Lung (tissue), 12 donors: Measurements from ENCODE around the gene PTPRD. TPM values are rescaled to one million over a fixed set of nuclear protein-coding genes. Genes with fewer than 3 reads are reported as not detected.

Source experiments
- ATAC-seq: fragments of 200-7000 bp; cut with Tn5 transposase; one replicate; pipeline ENCODE4 v1.9.1; 2020; ENCODE audit warnings: moderate number of reproducible peaks; ENCODE audit not compliant: insufficient read depth, low FRiP score
- DNase-seq, 3 donors: peaks; one replicate each; pipeline ENCODE4 v3.0.0-alpha.2; 2013 to 2017
- H3K27ac ChIP-seq, 2 donors: one replicate each; pipeline ENCODE4 v1.5.1; 2013; ENCODE audit warnings: mild to moderate bottlenecking in 2 of 2, moderate library complexity in 2 of 2, control low read depth in 1 of 2, inconsistent platforms in 1 of 2, low read depth in 1 of 2, low read length in 1 of 2
- H3K27me3 ChIP-seq, 3 donors: one replicate each; pipeline ENCODE4 v1.5.1; 2013; ENCODE audit warnings: low read length in 2 of 3; ENCODE audit not compliant: control insufficient read depth in 3 of 3, insufficient read depth in 3 of 3
- H3K36me3 ChIP-seq, 4 donors: one replicate each; pipeline ENCODE4 v1.5.1; 2013; ENCODE audit warnings: low read length in 4 of 4, mild to moderate bottlenecking in 1 of 4, moderate library complexity in 1 of 4; ENCODE audit not compliant: control insufficient read depth in 4 of 4, insufficient read depth in 4 of 4
- H3K4me1 ChIP-seq, 5 donors: one replicate each; pipeline ENCODE4 v1.5.1; 2013; ENCODE audit warnings: low read length in 5 of 5, mild to moderate bottlenecking in 2 of 5, moderate library complexity in 1 of 5; ENCODE audit not compliant: control insufficient read depth in 5 of 5, insufficient read depth in 5 of 5
- H3K4me3 ChIP-seq: one replicate; pipeline ENCODE4 v1.5.1; 2013; ENCODE audit warnings: mild to moderate bottlenecking, control low read depth, moderate library complexity
- H3K9ac ChIP-seq, 2 donors: one replicate each; pipeline ENCODE4 v1.5.1; 2013; ENCODE audit warnings: low read length in 2 of 2, control low read depth in 1 of 2; ENCODE audit not compliant: insufficient read depth in 1 of 2
- H3K9me3 ChIP-seq, 4 donors: one replicate each; pipeline ENCODE4 v1.5.1; 2013; ENCODE audit warnings: low read length in 3 of 4, mild to moderate bottlenecking in 1 of 4, moderate library complexity in 1 of 4; ENCODE audit not compliant: control insufficient read depth in 4 of 4, insufficient read depth in 3 of 4
- WGBS, 2 donors: extraction: QIAGEN DNeasy Blood & Tissue Kit; methylation state at CpG; one replicate each; pipeline ENCODE4 v1.1.7; 2013; 5-methylcytosine and 5-hydroxymethylcytosine counted together
- polyA plus RNA-seq, 2 donors: library from polyadenylated mRNA; stranded (reverse); fragments of 200-250 nt; gene quantifications; one replicate each; pipeline ENCODE4 v1.2.1, GENCODE V29; 2013
- total RNA-seq, 2 donors: library from RNA; depleted of rRNA in 1 of 2; stranded (reverse); fragments of >200 nt in 1 of 2; gene quantifications; one replicate each; pipeline ENCODE4 v1.2.1, GENCODE V29; 2014 to 2021
- TF ChIP-seq, protein P1 (sequence below): IDR thresholded peaks from 2 replicates; pipeline ENCODE4 v1.5.1; 2012; ENCODE audit warnings: mild to moderate bottlenecking; ENCODE audit errors: control extremely low read depth, extremely low read depth
- donor health status: control.
- donor health status: control.
- donor health status: Bipolar disorder and iron deficiency.
- donor health status: healthy.
- donor health status: DM: yes; HTN: yes; CAD: no.

Gene PTPRD
- total and polyA plus RNA-seq, 4 donors = 1.9 to 145 (median 13.7) TPM

DNA sequence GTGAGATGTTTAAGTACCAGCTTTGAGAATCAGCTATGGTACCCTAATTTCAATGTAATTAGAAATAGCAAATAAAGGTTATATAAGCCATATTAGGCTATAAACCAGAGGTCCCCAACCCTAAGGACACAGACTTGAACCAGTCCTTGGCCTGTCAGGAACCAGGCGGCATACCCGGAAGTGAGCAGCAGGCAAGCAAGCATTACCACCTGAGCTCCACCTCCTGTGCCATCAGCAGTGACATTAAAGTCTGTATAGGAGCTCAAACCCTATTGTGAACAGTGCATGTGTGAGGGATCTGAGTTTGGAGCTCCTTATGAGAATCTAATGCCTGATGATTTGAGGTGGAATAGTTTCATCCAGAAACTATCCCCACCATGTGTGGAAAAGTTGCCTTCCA is 1009.5 kb downstream of the PTPRD start:
- WGBS, 2 donors = 91 to 93% methylated on average over 2 of the region's 2 CpGs
- no peaks in the 10 kb centered on the region for H3K4me1 ChIP-seq
- H3K27me3 ChIP-seq = no peaks in the 10 kb centered on the region
- no peaks in the 10 kb centered on the region for H3K9me3 ChIP-seq
- ATAC-seq (no peak), DNase-seq (no peak)
- H3K27ac ChIP-seq = no peak overlapping the region
- no peaks in the 10 kb centered on the region for H3K36me3 ChIP-seq
- TF ChIP-seq, protein P1, sequence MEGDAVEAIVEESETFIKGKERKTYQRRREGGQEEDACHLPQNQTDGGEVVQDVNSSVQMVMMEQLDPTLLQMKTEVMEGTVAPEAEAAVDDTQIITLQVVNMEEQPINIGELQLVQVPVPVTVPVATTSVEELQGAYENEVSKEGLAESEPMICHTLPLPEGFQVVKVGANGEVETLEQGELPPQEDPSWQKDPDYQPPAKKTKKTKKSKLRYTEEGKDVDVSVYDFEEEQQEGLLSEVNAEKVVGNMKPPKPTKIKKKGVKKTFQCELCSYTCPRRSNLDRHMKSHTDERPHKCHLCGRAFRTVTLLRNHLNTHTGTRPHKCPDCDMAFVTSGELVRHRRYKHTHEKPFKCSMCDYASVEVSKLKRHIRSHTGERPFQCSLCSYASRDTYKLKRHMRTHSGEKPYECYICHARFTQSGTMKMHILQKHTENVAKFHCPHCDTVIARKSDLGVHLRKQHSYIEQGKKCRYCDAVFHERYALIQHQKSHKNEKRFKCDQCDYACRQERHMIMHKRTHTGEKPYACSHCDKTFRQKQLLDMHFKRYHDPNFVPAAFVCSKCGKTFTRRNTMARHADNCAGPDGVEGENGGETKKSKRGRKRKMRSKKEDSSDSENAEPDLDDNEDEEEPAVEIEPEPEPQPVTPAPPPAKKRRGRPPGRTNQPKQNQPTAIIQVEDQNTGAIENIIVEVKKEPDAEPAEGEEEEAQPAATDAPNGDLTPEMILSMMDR = no peak
- no peak overlapping the region for H3K4me3 ChIP-seq
- H3K9ac ChIP-seq = no peak overlapping the region

DNA sequence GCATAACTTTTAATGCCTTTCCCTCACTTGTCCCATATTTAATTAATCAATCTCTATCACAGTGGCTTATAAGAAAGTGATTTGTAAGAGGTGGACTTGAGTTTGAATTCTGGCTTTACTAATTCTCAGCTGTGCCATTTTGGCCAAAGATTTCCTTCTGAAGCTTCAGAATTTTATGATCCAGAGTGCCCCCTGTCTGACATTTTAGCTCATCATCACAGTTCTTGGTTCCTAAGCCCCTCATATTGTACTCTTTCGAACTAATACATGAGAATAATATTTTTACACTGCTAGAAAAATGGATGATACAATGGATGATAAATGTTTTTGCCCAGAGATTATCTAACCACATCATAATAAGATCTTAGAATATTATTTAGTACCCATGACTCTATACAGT is 1014.1 kb downstream of the PTPRD start:
- Histone ChIP-seq H3K9me3 (no peaks in the 10 kb centered on the region), H3K4me3 (no peak overlapping the region), H3K27me3 (no peaks in the 10 kb centered on the region), H3K27ac (no peak overlapping the region), H3K36me3 (no peaks in the 10 kb centered on the region), H3K4me1 (no peaks in the 10 kb centered on the region), H3K9ac (no peak overlapping the region)
- no peak for DNase-seq
- WGBS, 2 donors = 74 to 88% methylated on average over 1 of the region's 1 CpG
- TF ChIP-seq, protein P1 = no peak
- no peak for ATAC-seq

DNA sequence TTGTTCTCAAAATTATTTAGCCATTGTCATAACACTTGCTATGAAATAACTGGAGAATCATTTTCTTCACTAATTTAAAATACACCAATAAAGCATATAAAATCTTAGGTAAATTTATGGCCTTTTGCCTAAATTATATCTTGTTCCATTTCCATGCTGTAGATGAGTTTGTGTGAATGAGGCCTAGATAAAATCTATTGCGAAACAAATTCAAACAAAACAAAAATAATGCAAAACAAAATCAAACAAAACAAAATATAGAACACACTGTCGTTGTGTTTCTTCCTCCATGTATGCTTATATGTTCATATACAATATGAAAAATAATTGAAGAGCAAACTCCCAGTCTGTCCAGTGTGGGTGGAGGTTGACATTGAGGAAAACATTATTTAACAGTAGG is 1020.7 kb downstream of the PTPRD start:
- no peaks in the 10 kb centered on the region for H3K36me3 ChIP-seq
- no peaks in the 10 kb centered on the region for H3K27me3 ChIP-seq
- no peak overlapping the region for H3K4me3 ChIP-seq
- no peaks in the 10 kb centered on the region for H3K4me1 ChIP-seq
- H3K9ac ChIP-seq = no peak overlapping the region
- H3K9me3 ChIP-seq = no peaks in the 10 kb centered on the region
- DNase-seq (no peak), ATAC-seq (no peak)
- WGBS, 2 donors = 73 to 85% methylated on average over 2 of the region's 2 CpGs
- no peak overlapping the region for H3K27ac ChIP-seq
- TF ChIP-seq, protein P1 = no peak

DNA sequence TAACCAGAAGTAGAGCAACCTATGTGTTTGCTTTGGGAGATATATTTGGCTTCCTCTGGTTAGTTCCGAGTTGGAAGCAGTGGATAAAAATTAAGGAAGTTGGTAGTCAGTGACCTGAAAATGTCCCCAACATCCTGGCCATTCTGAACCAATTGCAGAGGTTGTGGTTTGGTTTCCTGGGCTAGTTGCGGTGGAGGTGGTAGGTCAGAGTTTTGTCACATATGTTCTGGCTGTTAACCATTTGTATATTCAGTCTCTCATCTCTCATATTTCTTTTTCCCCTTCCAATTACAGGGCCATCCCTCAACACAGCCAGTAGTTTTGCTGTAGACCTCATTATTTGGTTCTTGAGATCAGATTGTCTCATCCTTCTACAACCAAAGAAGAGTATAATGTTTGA is 1026.9 kb downstream of the PTPRD start:
- TF ChIP-seq, protein P1 = no peak
- no peak overlapping the region for H3K27ac ChIP-seq
- H3K4me1 ChIP-seq = no peaks in the 10 kb centered on the region
- ATAC-seq = no peak
- H3K27me3 ChIP-seq = peaks cover 0 to 3% (median 0%) of the 10 kb centered on the region in 3 donors
- no peak overlapping the region for H3K9ac ChIP-seq
- no peak for DNase-seq
- H3K36me3 ChIP-seq = no peaks in the 10 kb centered on the region
- no peaks in the 10 kb centered on the region for H3K9me3 ChIP-seq
- no peak overlapping the region for H3K4me3 ChIP-seq
- WGBS, 2 donors = 46 to 61% methylated on average over 2 of the region's 2 CpGs
